ENCODE measurements around the gene PEX26.

PEX26 gene

DNA sequence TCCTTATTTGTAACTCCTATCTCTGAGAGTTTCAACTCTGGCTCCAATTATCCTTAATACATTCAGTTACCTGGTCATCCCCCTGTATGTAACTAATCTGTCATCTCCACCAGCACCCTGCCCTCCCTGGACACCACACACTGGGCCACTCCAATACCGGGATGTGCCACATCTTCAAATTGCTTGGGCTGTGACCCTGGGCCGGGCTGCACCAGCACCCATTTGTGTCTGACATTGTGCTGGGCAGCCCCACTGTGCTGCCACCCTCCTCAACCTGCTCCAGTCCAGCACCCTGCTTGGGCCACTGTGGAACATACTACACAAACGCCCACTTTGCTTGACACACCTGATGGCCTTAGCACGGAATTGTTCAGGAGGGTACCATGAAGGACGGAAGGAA, 70.0 kb downstream of the PEX26 start:
- TF ChIP-seq, protein P1, sequence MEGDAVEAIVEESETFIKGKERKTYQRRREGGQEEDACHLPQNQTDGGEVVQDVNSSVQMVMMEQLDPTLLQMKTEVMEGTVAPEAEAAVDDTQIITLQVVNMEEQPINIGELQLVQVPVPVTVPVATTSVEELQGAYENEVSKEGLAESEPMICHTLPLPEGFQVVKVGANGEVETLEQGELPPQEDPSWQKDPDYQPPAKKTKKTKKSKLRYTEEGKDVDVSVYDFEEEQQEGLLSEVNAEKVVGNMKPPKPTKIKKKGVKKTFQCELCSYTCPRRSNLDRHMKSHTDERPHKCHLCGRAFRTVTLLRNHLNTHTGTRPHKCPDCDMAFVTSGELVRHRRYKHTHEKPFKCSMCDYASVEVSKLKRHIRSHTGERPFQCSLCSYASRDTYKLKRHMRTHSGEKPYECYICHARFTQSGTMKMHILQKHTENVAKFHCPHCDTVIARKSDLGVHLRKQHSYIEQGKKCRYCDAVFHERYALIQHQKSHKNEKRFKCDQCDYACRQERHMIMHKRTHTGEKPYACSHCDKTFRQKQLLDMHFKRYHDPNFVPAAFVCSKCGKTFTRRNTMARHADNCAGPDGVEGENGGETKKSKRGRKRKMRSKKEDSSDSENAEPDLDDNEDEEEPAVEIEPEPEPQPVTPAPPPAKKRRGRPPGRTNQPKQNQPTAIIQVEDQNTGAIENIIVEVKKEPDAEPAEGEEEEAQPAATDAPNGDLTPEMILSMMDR (IDR thresholded peaks at IDR 0.05; ENCODE audit: low read depth, low read length) = no peak
- DNase-seq (ENCODE audit: low read depth in 2 of 2) = no peak
- H3K4me3 ChIP-seq (replicated peaks in 1 of 2; ENCODE audit: low read depth in 2 of 2, low read length in 2 of 2) = no peak overlapping the region

DNA sequence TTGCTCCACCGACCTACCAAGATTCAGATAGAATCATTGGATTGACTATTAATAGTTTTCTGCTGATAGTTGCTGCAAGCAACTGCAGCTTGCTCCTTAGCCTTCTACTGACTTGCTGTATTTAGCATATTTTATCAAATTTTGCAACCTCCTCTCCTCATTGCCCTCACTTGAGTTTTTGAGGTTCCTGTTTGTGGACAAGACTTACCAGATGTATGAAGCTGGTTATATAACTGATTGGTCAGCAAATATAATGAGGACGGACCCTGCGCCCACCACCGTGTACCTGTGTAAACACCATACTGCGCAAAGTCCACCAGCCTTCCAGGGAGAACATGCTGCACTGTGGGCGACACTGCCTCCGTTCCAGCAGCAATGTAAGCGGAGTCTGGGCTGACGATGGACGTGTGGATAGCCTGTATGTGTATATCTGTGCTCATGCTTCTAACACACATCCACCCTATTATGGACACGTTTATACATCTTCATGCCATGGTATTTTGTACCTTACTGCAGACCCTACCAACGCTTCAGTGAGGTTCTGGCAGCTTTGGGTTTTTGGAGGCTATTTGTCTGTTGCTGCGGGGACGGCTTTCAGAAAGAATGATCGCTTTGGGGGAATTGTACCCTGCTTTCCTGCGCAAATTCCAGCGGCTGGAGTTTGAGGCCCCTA, 70.6 kb downstream of the PEX26 start:
- DNase-seq (ENCODE audit: low read depth in 2 of 2) = no peak

GRCh38 chr22:18152519-18152918, 74.7 kb downstream of the PEX26 start:
- TF ChIP-seq, protein P1 (IDR thresholded peaks at IDR 0.05; ENCODE audit: low read depth, low read length) = no peak
- no peak for DNase-seq (ENCODE audit: low read depth in 2 of 2)
- no peak overlapping the region for H3K4me3 ChIP-seq (replicated peaks in 1 of 2; ENCODE audit: low read depth in 2 of 2, low read length in 2 of 2)

More for the DNA sequence above, 70.6 kb downstream of the PEX26 start:
- TF ChIP-seq, protein P1 (IDR thresholded peaks at IDR 0.05; ENCODE audit: low read depth, low read length) = no peak
- no peak overlapping the region for H3K4me3 ChIP-seq (replicated peaks in 1 of 2; ENCODE audit: low read depth in 2 of 2, low read length in 2 of 2)

DNA sequence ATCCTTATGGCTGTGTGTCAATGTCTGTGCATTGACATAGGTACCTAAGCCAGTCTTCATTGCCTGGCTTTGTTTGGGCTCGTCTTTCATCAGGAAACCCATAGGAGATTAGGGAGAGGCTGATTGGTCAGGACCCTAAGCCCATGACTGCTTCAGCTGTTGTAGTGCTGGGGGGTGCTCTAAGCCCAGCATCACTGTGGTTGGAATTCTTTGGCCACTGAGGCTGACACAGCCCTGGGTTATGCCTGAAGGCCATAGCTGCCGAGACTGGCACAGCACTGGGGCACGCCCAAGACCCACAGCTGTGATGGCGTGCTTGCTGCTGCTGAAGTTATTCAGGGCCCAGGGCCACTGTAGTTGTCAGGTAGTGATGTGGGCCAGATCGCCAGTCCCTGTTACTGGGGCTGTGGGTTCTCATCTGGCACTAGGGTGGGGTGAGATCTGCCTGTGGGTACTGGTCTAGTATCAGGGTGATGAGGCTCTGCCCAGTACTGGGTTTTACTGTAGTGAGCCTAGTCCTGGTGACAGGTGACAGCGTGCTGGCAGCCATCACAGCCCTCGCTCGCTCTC, 77.1 kb downstream of the PEX26 start:
- TF ChIP-seq, protein P1 (IDR thresholded peaks at IDR 0.05; ENCODE audit: low read depth, low read length) = no peak
- no peak overlapping the region for H3K4me3 ChIP-seq (replicated peaks in 1 of 2; ENCODE audit: low read depth in 2 of 2, low read length in 2 of 2)
- DNase-seq (ENCODE audit: low read depth in 2 of 2) = no peak

Measured in cardiac fibroblast (primary cell).